Osteoblast (primary cell): ENCODE data around the gene TNP2. TPM values are rescaled to one million over a fixed set of nuclear protein-coding genes. Genes with fewer than 3 reads are reported as not detected.
A peak's percentile ranks its signal among the peaks of the same experiment; 100 is the strongest.

ENCODE experiments used
- DNase-seq: peaks from one replicate; pipeline ENCODE4 v3.0.0; 2011; ENCODE audit warnings: low spot score, mixed read lengths; ENCODE audit not compliant: insufficient read length; ENCODE audit errors: missing footprints
- H2AFZ ChIP-seq: 2 replicates; pipeline ENCODE4 v1.6.0; 2011; ENCODE audit warnings: mild to moderate bottlenecking, low read length
- H3K27ac ChIP-seq: 2 replicates; pipeline ENCODE4 v1.5.1; 2011; ENCODE audit warnings: mild to moderate bottlenecking, low read depth, low read length, moderate library complexity
- H3K27me3 ChIP-seq: 2 replicates; pipeline ENCODE4 v1.6.0; 2012; ENCODE audit warnings: mild to moderate bottlenecking, control low read depth, inconsistent platforms, low read length, moderate library complexity; ENCODE audit not compliant: insufficient read depth
- H3K36me3 ChIP-seq: 2 replicates; pipeline ENCODE4 v1.5.1; 2011; ENCODE audit warnings: mild to moderate bottlenecking, low read length, control low read depth, moderate library complexity; ENCODE audit not compliant: insufficient read depth
- H3K4me1 ChIP-seq: 2 replicates; pipeline ENCODE4 v1.5.1; 2011; ENCODE audit warnings: mild to moderate bottlenecking, low read length, control low read depth, moderate library complexity; ENCODE audit not compliant: insufficient read depth
- H3K4me2 ChIP-seq: 2 replicates; pipeline ENCODE4 v1.6.0; 2011; ENCODE audit warnings: mild to moderate bottlenecking, low read length; ENCODE audit not compliant: insufficient read depth
- H3K4me3 ChIP-seq: fragments of 200-600 bp; sonication (generic); 3 replicates; pipeline ENCODE4 v1.5.1; 2012; ENCODE audit warnings: mild to moderate bottlenecking, low read length, inconsistent platforms; ENCODE audit not compliant: insufficient read depth
- H3K79me2 ChIP-seq: 2 replicates; pipeline ENCODE4 v1.6.0; 2012; ENCODE audit warnings: mild to moderate bottlenecking, low read length, control low read depth, inconsistent platforms; ENCODE audit not compliant: insufficient read depth
- H3K9me3 ChIP-seq: 2 replicates; pipeline ENCODE4 v1.5.1; 2011; ENCODE audit warnings: low read depth, low read length, control low read depth
- H4K20me1 ChIP-seq: 2 replicates; pipeline ENCODE4 v1.6.0; 2012; ENCODE audit warnings: mild to moderate bottlenecking, low read length, control low read depth; ENCODE audit not compliant: insufficient read depth
- CTCF ChIP-seq: IDR thresholded peaks from 2 replicates; pipeline ENCODE4 v1.5.1; 2011; ENCODE audit warnings: mild to moderate bottlenecking, low read depth, low read length, moderate library complexity; ENCODE audit errors: extremely low read depth
- total RNA-seq: library from RNA; depleted of rRNA; stranded (reverse); fragments of >200 nt; gene quantifications from 2 replicates; pipeline ENCODE4 v1.2.3, GENCODE V29; 2012

TNP2 gene
- total RNA-seq, 1 donor = not detected

GRCh38 chr16:11260596-11260966, 8.5 kb downstream of the TNP2 start:
- H4K20me1 ChIP-seq = no peaks in the 10 kb centered on the region
- TF ChIP-seq CTCF = no peak
- no peak overlapping the region for H3K27ac ChIP-seq
- peaks cover 16% of the 10 kb centered on the region for H3K4me1 ChIP-seq
- peaks cover 4% of the 10 kb centered on the region for H3K27me3 ChIP-seq
- H3K79me2 ChIP-seq = no peaks in the 10 kb centered on the region
- H3K9me3 ChIP-seq = no peaks in the 10 kb centered on the region
- H3K4me2 ChIP-seq = no peak overlapping the region
- no peaks in the 10 kb centered on the region for H3K36me3 ChIP-seq
- no peak for DNase-seq
- H2AFZ ChIP-seq = no peak overlapping the region
- no peak overlapping the region for H3K4me3 ChIP-seq

DNA sequence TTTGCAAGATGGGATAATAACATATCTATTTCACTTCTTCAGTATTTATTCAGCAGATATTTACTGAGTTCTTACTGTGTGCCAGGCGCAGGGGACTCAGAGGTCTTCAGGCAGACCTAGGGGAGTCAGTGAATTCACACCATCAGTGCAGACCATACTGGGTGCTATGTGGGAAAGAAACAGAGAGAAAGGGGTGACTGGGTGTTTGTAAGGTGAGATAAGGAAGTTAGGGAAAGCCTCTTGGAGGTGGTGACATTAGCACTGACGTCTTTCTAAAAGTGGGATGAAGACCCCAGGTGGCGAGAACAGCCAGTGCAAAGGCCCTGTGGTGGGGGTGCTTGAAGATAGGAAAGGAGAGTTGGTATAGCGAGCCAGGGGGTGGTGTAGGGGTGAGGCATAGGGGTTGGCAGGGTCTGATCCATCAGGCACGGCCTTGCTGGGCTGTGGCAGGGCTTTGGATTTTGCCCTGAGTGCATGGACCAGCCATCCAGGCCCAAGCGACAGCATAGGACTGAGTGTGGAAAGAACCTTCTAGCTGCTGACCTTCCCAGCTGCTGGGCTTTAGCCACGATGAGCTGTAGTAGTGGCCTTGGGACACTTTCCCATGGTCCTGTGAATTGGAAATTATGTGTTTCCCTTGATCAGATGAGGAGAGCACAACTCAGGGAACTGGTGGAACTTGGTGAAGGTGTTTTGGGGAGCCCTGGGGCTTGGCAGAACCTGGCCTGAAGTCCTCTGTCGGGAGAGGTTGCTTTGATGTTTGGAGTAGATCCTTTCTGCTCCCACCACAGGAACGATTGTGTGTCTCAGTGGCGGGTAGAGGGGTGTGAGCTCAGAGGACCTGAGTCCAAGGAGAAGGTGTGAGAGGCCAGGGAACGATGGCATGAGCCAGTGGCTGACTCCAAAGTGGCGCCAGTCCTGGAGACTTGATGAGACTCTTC, 9.2 kb downstream of the TNP2 start:
- Histone ChIP-seq H3K79me2 (no peaks in the 10 kb centered on the region), H3K4me1 (peaks cover 16% of the 10 kb centered on the region), H3K27ac (no peak overlapping the region), H3K4me2 (no peak overlapping the region), H3K9me3 (no peaks in the 10 kb centered on the region), H3K4me3 (no peak overlapping the region), H3K36me3 (no peaks in the 10 kb centered on the region), H2AFZ (no peak overlapping the region), H3K27me3 (peaks cover 4% of the 10 kb centered on the region), H4K20me1 (no peaks in the 10 kb centered on the region)
- no peak for TF ChIP-seq CTCF
- DNase-seq = no peak

GRCh38 chr16:11258553-11259492, 10.3 kb downstream of the TNP2 start:
- Histone ChIP-seq H4K20me1 (peaks cover 10% of the 10 kb centered on the region), H3K79me2 (no peaks in the 10 kb centered on the region), H3K9me3 (no peaks in the 10 kb centered on the region), H3K36me3 (no peaks in the 10 kb centered on the region), H3K27ac (no peak overlapping the region), H3K4me2 (peak overlapping the region; percentile 81), H3K4me3 (peak overlapping the region; percentile 56), H2AFZ (peak overlapping the region; percentile 68), H3K4me1 (peaks cover 22% of the 10 kb centered on the region), H3K27me3 (peaks cover 3% of the 10 kb centered on the region)
- no peak for TF ChIP-seq CTCF
- DNase-seq = peak; percentile 91
